ENCODE data around the gene AKR1C8. TPM values are rescaled to one million over a fixed set of nuclear protein-coding genes. Genes with fewer than 3 reads are reported as not detected.
"Not testable (repeated sequence)": the region's sequence is repeated elsewhere in the genome, so short reads cannot be mapped to it uniquely, and the experiment has no call there.

AKR1C8 gene
- total and polyA plus RNA-seq, 2 of the 13 experiments (the other 11 are each of a cell fraction or from before 2014, with no cell fraction given), result 0.12 TPM; not detected in 1

DNA sequence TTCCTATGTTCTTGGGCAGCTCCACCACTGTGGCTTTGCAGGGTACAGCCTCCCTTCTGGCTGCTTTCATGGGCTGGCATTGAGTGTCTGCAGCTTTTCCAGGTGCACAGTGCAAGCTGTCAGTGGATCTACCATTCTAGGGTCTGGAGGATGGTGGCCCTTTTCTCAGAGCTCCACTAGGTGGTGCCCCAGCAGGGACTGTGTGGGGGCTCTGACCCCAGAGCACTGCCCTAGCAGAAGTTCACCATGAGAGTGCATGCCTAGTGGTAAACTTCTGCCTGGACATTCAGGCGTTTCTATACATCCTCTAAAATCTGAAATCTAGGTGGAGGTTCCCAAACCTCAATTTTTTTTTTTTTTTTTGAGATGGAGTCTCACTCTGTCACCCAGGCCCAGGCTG, 25.3 kb upstream of the AKR1C8 start:
- H2AFZ ChIP-seq (ENCODE audit: low read length); ATAC-seq; BruUV-seq (replicated peaks); H3K4me2 ChIP-seq (ENCODE audit: low read depth, low read length); DNase-seq (ENCODE audit: low spot score); CTCF ChIA-PET (ENCODE audit: low intra/inter-chr PET ratio, low total read pairs); FAIRE-seq; in situ Hi-C loops (cut with HindIII; ENCODE audit: extremely low pct_ligation_motif_present, low pct_unique_long_range_greater_than_20kb); H3K4me3 ChIP-seq (replicated peaks in 1 of 3; ENCODE audit: insufficient read depth in 1 of 3, low read depth in 2 of 3, low read length in 3 of 3); H3K4me1 ChIP-seq (ENCODE audit: insufficient read depth, low read length); H3K79me2 ChIP-seq (ENCODE audit: insufficient read depth, low read length); intact Hi-C loops (cut with micrococcal nuclease; ENCODE audit: unreplicated experiment); H3K27ac ChIP-seq (ENCODE audit: extremely low read length, insufficient read depth, low read length); H3K36me3 ChIP-seq (replicated peaks in 1 of 2; ENCODE audit: control insufficient read depth in 1 of 2, insufficient read depth in 2 of 2, low read length in 2 of 2); H3K9ac ChIP-seq (ENCODE audit: insufficient read depth, low read depth, low read length); POLR2A ChIA-PET; H3K27me3 ChIP-seq (ENCODE audit: control insufficient read depth in 1 of 2, insufficient read depth in 2 of 2, low read length in 2 of 2); H4K20me1 ChIP-seq (ENCODE audit: insufficient read depth, low read length): not testable (repeated sequence)
- TF ChIP-seq SMC3 (IDR thresholded peaks at IDR 0.05; ENCODE audit: low read length) (0 out of 2 replicates have a peak, but pooled peaks have one; percentile 4), STAG1 (CRISPR knock-in tag; IDR thresholded peaks at IDR 0.05) (0 out of 2 replicates have a peak, but pooled peaks have one; percentile 24)
- TF ChIP-seq, protein P1, sequence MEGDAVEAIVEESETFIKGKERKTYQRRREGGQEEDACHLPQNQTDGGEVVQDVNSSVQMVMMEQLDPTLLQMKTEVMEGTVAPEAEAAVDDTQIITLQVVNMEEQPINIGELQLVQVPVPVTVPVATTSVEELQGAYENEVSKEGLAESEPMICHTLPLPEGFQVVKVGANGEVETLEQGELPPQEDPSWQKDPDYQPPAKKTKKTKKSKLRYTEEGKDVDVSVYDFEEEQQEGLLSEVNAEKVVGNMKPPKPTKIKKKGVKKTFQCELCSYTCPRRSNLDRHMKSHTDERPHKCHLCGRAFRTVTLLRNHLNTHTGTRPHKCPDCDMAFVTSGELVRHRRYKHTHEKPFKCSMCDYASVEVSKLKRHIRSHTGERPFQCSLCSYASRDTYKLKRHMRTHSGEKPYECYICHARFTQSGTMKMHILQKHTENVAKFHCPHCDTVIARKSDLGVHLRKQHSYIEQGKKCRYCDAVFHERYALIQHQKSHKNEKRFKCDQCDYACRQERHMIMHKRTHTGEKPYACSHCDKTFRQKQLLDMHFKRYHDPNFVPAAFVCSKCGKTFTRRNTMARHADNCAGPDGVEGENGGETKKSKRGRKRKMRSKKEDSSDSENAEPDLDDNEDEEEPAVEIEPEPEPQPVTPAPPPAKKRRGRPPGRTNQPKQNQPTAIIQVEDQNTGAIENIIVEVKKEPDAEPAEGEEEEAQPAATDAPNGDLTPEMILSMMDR (CRISPR knock-in tag; IDR thresholded peaks at IDR 0.05), result peak; percentile 41
- WGBS (ENCODE audit: low lambda C conversion rate), result 89% methylated on average over 1 of the region's 1 CpG
- peaks cover 21% of the 10 kb centered on the region for H3K9me3 ChIP-seq (ENCODE audit: low read length)

DNA sequence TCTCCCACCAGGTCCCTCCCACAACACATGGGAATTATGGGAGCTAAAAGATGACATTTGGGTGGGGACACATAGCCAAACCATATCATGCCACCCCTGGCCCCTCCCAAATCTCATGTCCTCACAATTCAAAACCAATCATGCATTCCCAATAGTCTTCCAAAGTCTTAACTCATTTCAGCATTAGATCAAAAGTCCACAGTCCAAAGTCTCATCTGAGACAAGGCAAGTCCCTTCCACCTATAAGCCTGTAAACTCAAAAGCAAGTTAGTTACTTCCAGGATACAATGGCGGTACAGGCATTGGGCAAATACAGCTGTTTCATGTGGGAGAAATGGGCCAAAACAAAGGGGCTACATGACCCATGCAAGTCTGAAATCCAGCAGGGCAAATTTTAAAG, 24.8 kb upstream of the AKR1C8 start:
- WGBS (ENCODE audit: low lambda C conversion rate), result 100% methylated on average over 1 of the region's 1 CpG
- CTCF ChIA-PET (ENCODE audit: low intra/inter-chr PET ratio, low total read pairs); ATAC-seq; H3K27ac ChIP-seq (ENCODE audit: extremely low read length, insufficient read depth, low read length); H3K4me1 ChIP-seq (ENCODE audit: insufficient read depth, low read length); intact Hi-C loops (cut with micrococcal nuclease; ENCODE audit: unreplicated experiment); H3K9ac ChIP-seq (ENCODE audit: insufficient read depth, low read depth, low read length); H3K4me2 ChIP-seq (ENCODE audit: low read depth, low read length); H3K36me3 ChIP-seq (replicated peaks in 1 of 2; ENCODE audit: control insufficient read depth in 1 of 2, insufficient read depth in 2 of 2, low read length in 2 of 2); POLR2A ChIA-PET; H2AFZ ChIP-seq (ENCODE audit: low read length); DNase-seq (ENCODE audit: low spot score); H3K4me3 ChIP-seq (replicated peaks in 1 of 3; ENCODE audit: insufficient read depth in 1 of 3, low read depth in 2 of 3, low read length in 3 of 3); BruUV-seq (replicated peaks); H3K79me2 ChIP-seq (ENCODE audit: insufficient read depth, low read length); H4K20me1 ChIP-seq (ENCODE audit: insufficient read depth, low read length); in situ Hi-C loops (cut with HindIII; ENCODE audit: extremely low pct_ligation_motif_present, low pct_unique_long_range_greater_than_20kb); FAIRE-seq; H3K27me3 ChIP-seq (ENCODE audit: control insufficient read depth in 1 of 2, insufficient read depth in 2 of 2, low read length in 2 of 2): not testable (repeated sequence)
- peaks cover 21% of the 10 kb centered on the region for H3K9me3 ChIP-seq (ENCODE audit: low read length)
- peak; percentile 21; the same call in 1 of the 2 replicates for TF ChIP-seq HNF4A (CRISPR knock-in tag; IDR thresholded peaks at IDR 0.05)

Measured in HepG2 (cell line).